Spinal cord (tissue), 10 donors: ENCODE results near the gene RNF135. TPM values are rescaled to one million over a fixed set of nuclear protein-coding genes. Genes with fewer than 3 reads are reported as not detected.
"Not testable (repeated sequence)": the region's sequence is repeated elsewhere in the genome, so short reads cannot be mapped to it uniquely, and the experiment has no call there.

ENCODE experiments used
- DNase-seq, 6 donors: peaks; one replicate each; pipeline versions ENCODE4 v3.0.0 to v3.0.0-alpha.2; 2013 to 2015; ENCODE audit warnings: low spot score in 6 of 6, low read depth in 4 of 6
- H3K27ac ChIP-seq: one replicate; pipeline ENCODE4 v1.5.1; 2013; ENCODE audit warnings: low read depth, low read length, control low read depth
- H3K27me3 ChIP-seq: one replicate; pipeline ENCODE4 v1.6.1; 2013; ENCODE audit warnings: low read length; ENCODE audit not compliant: control insufficient read depth, insufficient read depth
- H3K36me3 ChIP-seq: one replicate; pipeline ENCODE4 v1.6.1; 2013; ENCODE audit warnings: low read length; ENCODE audit not compliant: control insufficient read depth, insufficient read depth
- H3K4me1 ChIP-seq: one replicate; pipeline ENCODE4 v1.6.1; 2013; ENCODE audit warnings: low read length; ENCODE audit not compliant: control insufficient read depth, insufficient read depth
- H3K4me3 ChIP-seq: one replicate; pipeline ENCODE4 v1.5.1; 2013; ENCODE audit warnings: low read depth, low read length, control low read depth
- H3K9me3 ChIP-seq: one replicate; pipeline ENCODE4 v1.6.1; 2013; ENCODE audit warnings: low read length; ENCODE audit not compliant: control insufficient read depth, insufficient read depth
- WGBS: methylation state at CpG from one replicate; pipeline ENCODE4 v1.1.5; 2013; ENCODE audit warnings: missing lambda C conversion rate; ENCODE audit not compliant: insufficient coverage; 5-methylcytosine and 5-hydroxymethylcytosine counted together
- polyA plus RNA-seq, 2 donors: library from polyadenylated mRNA; unstranded; fragments of 120-200 nt; gene quantifications; one replicate each; pipeline ENCODE4 v1.2.1, GENCODE V29; 2013; ENCODE audit not compliant: insufficient read length in 2 of 2
- total RNA-seq, 2 donors: library from RNA; depleted of rRNA in 1 of 2; stranded (reverse); fragments of 120-200 nt in 1 of 2; fragments of >200 nt in 1 of 2; gene quantifications; one replicate each; pipeline versions ENCODE4 v1.2.3 to v1.2.4, GENCODE V29; 2013 to 2014
- donor health status: healthy.

The RNF135 gene
- total and polyA plus RNA-seq, 4 donors, result 6.6 to 15.6 (median 9.1) TPM

- Histone ChIP-seq H3K9me3 (no peaks in the 10 kb centered on the region), H3K36me3 (peaks cover 6% of the 10 kb centered on the region), H3K4me1 (no peaks in the 10 kb centered on the region), H3K27me3 (no peaks in the 10 kb centered on the region), H3K27ac (no peak overlapping the region), H3K4me3 (no peak overlapping the region)
- DNase-seq, result no peak
- WGBS, result 67% methylated on average over 1 of the region's 3 CpGs
These were observed 25.6 kb downstream of the RNF135 start for GRCh38 chr17:30996486-30996885.

- Histone ChIP-seq H3K36me3 (peaks cover 6% of the 10 kb centered on the region), H3K27ac (no peak overlapping the region), H3K27me3 (no peaks in the 10 kb centered on the region), H3K4me3 (no peak overlapping the region), H3K4me1 (no peaks in the 10 kb centered on the region), H3K9me3 (no peaks in the 10 kb centered on the region)
- DNase-seq, result no peak
- 93% methylated on average over 5 of the region's 6 CpGs for WGBS
These were observed 26.4 kb downstream of the RNF135 start for GRCh38 chr17:30997270-30997669.

- H3K4me3 ChIP-seq, result no peak overlapping the region
- 100% methylated on average over 4 of the region's 5 CpGs for WGBS
These were observed 27.0 kb downstream of the RNF135 start for GRCh38 chr17:30997842-30998241.

GRCh38 chr17:31002047-31002446 lies 31.2 kb downstream of the RNF135 start:
- DNase-seq, result no peak
- H3K4me3 ChIP-seq, result no peak overlapping the region
- WGBS, result 86% methylated on average over 5 of the region's 7 CpGs
- H3K36me3 ChIP-seq, result peaks cover 4% of the 10 kb centered on the region
- no peaks in the 10 kb centered on the region for H3K9me3 ChIP-seq
- H3K4me1 ChIP-seq, result no peaks in the 10 kb centered on the region
- no peak overlapping the region for H3K27ac ChIP-seq
- H3K27me3 ChIP-seq, result no peaks in the 10 kb centered on the region

More at GRCh38 chr17:30997842-30998241, 27.0 kb downstream of the RNF135 start:
- no peaks in the 10 kb centered on the region for H3K4me1 ChIP-seq
- H3K27ac ChIP-seq, result no peak overlapping the region
- H3K36me3 ChIP-seq, result peaks cover 6% of the 10 kb centered on the region
- H3K27me3 ChIP-seq, result no peaks in the 10 kb centered on the region
- H3K9me3 ChIP-seq, result no peaks in the 10 kb centered on the region
- DNase-seq, result no peak

GRCh38 chr17:31003225-31003866 lies 32.5 kb downstream of the RNF135 start:
- peaks cover 3% of the 10 kb centered on the region for H3K4me1 ChIP-seq
- H3K27me3 ChIP-seq, result no peaks in the 10 kb centered on the region
- peaks cover 4% of the 10 kb centered on the region for H3K36me3 ChIP-seq
- no peaks in the 10 kb centered on the region for H3K9me3 ChIP-seq
- H3K4me3 ChIP-seq, result no peak overlapping the region
- no CpG with 5 or more reads among the region's 5 CpGs for WGBS
- DNase-seq, result no peak
- no peak overlapping the region for H3K27ac ChIP-seq

GRCh38 chr17:31004160-31004559 lies 33.3 kb downstream of the RNF135 start:
- no peak overlapping the region for H3K4me3 ChIP-seq

GRCh38 chr17:31007695-31008373 lies 37.0 kb downstream of the RNF135 start:
- no peaks in the 10 kb centered on the region for H3K9me3 ChIP-seq
- peak in 2 of 6 donors; percentile 3 to 7 for DNase-seq
- H3K27ac ChIP-seq, result peak overlapping the region; percentile 81
- H3K4me3 ChIP-seq, result peak overlapping the region; percentile 57
- peaks cover 10% of the 10 kb centered on the region for H3K4me1 ChIP-seq
- no peaks in the 10 kb centered on the region for H3K36me3 ChIP-seq
- H3K27me3 ChIP-seq, result no peaks in the 10 kb centered on the region
- WGBS, result 5% methylated on average over 2 of the region's 9 CpGs

More at GRCh38 chr17:31004160-31004559, 33.3 kb downstream of the RNF135 start:
- H3K4me1 ChIP-seq, result peaks cover 9% of the 10 kb centered on the region
- WGBS, result no CpG with 5 or more reads among the region's 2 CpGs
- H3K9me3 ChIP-seq, result no peaks in the 10 kb centered on the region
- DNase-seq, result no peak
- H3K36me3 ChIP-seq, result no peaks in the 10 kb centered on the region
- H3K27ac ChIP-seq, result no peak overlapping the region
- no peaks in the 10 kb centered on the region for H3K27me3 ChIP-seq

GRCh38 chr17:31008374-31009041 lies 37.7 kb downstream of the RNF135 start:
- no peaks in the 10 kb centered on the region for H3K36me3 ChIP-seq
- WGBS, result under 1% methylated on average over 65 of the region's 65 CpGs
- peaks cover 10% of the 10 kb centered on the region for H3K4me1 ChIP-seq
- H3K27ac ChIP-seq, result peak overlapping the region; percentile 81
- peak in 3 of 6 donors; percentile 41 to 82 (median 69) for DNase-seq
- H3K27me3 ChIP-seq, result no peaks in the 10 kb centered on the region
- H3K9me3 ChIP-seq, result no peaks in the 10 kb centered on the region
- H3K4me3 ChIP-seq, result peak overlapping the region; percentile 57

GRCh38 chr17:31009042-31009702 lies 38.3 kb downstream of the RNF135 start:
- peak overlapping the region; percentile 81 for H3K27ac ChIP-seq
- DNase-seq, result peak in 1 of 6 donors; percentile 33
- H3K9me3 ChIP-seq, H3K4me1 ChIP-seq, H3K27me3 ChIP-seq, H3K36me3 ChIP-seq: not testable (repeated sequence)
- H3K4me3 ChIP-seq, result peak overlapping the region; percentile 57
- 9% methylated on average over 24 of the region's 34 CpGs for WGBS
